GM21367 (cell line): Measurements from ENCODE around the gene CORO2A.

Experiments
- ATAC-seq: cut with Tn5 transposase; IDR thresholded peaks from one replicate; pipeline ENCODE4 v1.9.1; 2021; ENCODE audit not compliant: unreplicated experiment

Gene CORO2A

GRCh38 chr9:98193336-98193944 lies 1.0 kb upstream of the CORO2A start:
- ATAC-seq = no peak

- ATAC-seq = peak; percentile 13
Observed at GRCh38 chr9:98191671-98192502, 550 bp downstream of the CORO2A start.

- no peak for ATAC-seq
Observed at GRCh38 chr9:98191181-98191608, 1.2 kb downstream of the CORO2A start.

- ATAC-seq = no peak
Observed at GRCh38 chr9:98190757-98191105, 1.7 kb downstream of the CORO2A start.

- no peak for ATAC-seq
Observed at GRCh38 chr9:98189412-98189811, 3.0 kb downstream of the CORO2A start.

- ATAC-seq = no peak
Observed at GRCh38 chr9:98187926-98188325, 4.5 kb downstream of the CORO2A start.

GRCh38 chr9:98186236-98186635 lies 6.2 kb downstream of the CORO2A start:
- ATAC-seq = no peak

GRCh38 chr9:98185611-98186171 lies 6.7 kb downstream of the CORO2A start:
- ATAC-seq = no peak

GRCh38 chr9:98185021-98185567 lies 7.3 kb downstream of the CORO2A start:
- no peak for ATAC-seq

GRCh38 chr9:98184326-98184725 lies 8.1 kb downstream of the CORO2A start:
- no peak for ATAC-seq

- no peak for ATAC-seq
Observed at GRCh38 chr9:98182889-98183599, 9.4 kb downstream of the CORO2A start.

GRCh38 chr9:98182069-98182820 lies 10.2 kb downstream of the CORO2A start:
- ATAC-seq = no peak

GRCh38 chr9:98181746-98182068 lies 10.7 kb downstream of the CORO2A start:
- ATAC-seq = no peak

GRCh38 chr9:98180996-98181395 lies 11.4 kb downstream of the CORO2A start:
- no peak for ATAC-seq

GRCh38 chr9:98178874-98179850 lies 13.3 kb downstream of the CORO2A start:
- ATAC-seq = no peak

- no peak for ATAC-seq
Observed at GRCh38 chr9:98176391-98177259, 15.8 kb downstream of the CORO2A start.

GRCh38 chr9:98175762-98176161 lies 16.7 kb downstream of the CORO2A start:
- no peak for ATAC-seq

- ATAC-seq = no peak
Observed at GRCh38 chr9:98175028-98175569, 17.3 kb downstream of the CORO2A start.
